Amygdala (tissue), 56 donors: Measurements from ENCODE around the gene BMERB1.
"Not testable (repeated sequence)": the region's sequence is repeated elsewhere in the genome, so short reads cannot be mapped to it uniquely, and the experiment has no call there.

ENCODE experiments used
- DNase-seq, 56 donors: peaks; one replicate each; lab custom pipeline; 2025; lab: John Stamatoyannopoulos, UW

Gene BMERB1

GRCh38 chr16:15606518-15607220 is 172.3 kb downstream of the BMERB1 start:
- no peak for DNase-seq

GRCh38 chr16:15607221-15607699 is 172.9 kb downstream of the BMERB1 start:
- not testable (repeated sequence) for DNase-seq

GRCh38 chr16:15607700-15608396 is 173.5 kb downstream of the BMERB1 start:
- no peak for DNase-seq

GRCh38 chr16:15608398-15609285 is 174.3 kb downstream of the BMERB1 start:
- no peak for DNase-seq

- DNase-seq = no peak
Measured at GRCh38 chr16:15609286-15609649, 174.9 kb downstream of the BMERB1 start.

- no peak for DNase-seq
Measured at GRCh38 chr16:15610369-15610871, 176.0 kb downstream of the BMERB1 start.

- no peak for DNase-seq
Measured at GRCh38 chr16:15611610-15612009, 177.2 kb downstream of the BMERB1 start.

GRCh38 chr16:15613676-15614075 is 179.3 kb downstream of the BMERB1 start:
- no peak for DNase-seq

GRCh38 chr16:15616012-15616411 is 181.6 kb downstream of the BMERB1 start:
- no peak for DNase-seq

GRCh38 chr16:15616475-15617165 is 182.2 kb downstream of the BMERB1 start:
- DNase-seq = no peak

GRCh38 chr16:15617901-15618300 is 183.5 kb downstream of the BMERB1 start:
- no peak for DNase-seq

- no peak for DNase-seq
Measured at GRCh38 chr16:15618392-15618791, 184.0 kb downstream of the BMERB1 start.

- no peak for DNase-seq
Measured at GRCh38 chr16:15620611-15621195, 186.3 kb downstream of the BMERB1 start.

- DNase-seq = no peak
Measured at GRCh38 chr16:15621456-15621855, 187.1 kb downstream of the BMERB1 start.

GRCh38 chr16:15621889-15622288 is 187.5 kb downstream of the BMERB1 start:
- no peak for DNase-seq

GRCh38 chr16:15631730-15632409 is 197.5 kb downstream of the BMERB1 start:
- no peak for DNase-seq

- DNase-seq = no peak
Measured at GRCh38 chr16:15635926-15636325, 201.5 kb downstream of the BMERB1 start.

GRCh38 chr16:15636392-15636873 is 202.0 kb downstream of the BMERB1 start:
- DNase-seq = no peak
